Endodermal cell (in vitro differentiated cells): ENCODE measurements around the gene TM2D3. TPM values are rescaled to one million over a fixed set of nuclear protein-coding genes. Genes with fewer than 3 reads are reported as not detected.

Source experiments
- DNase-seq: peaks from one replicate; pipeline ENCODE4 v3.0.0-alpha.2; 2017
- H3K27ac ChIP-seq: 2 replicates; pipeline ENCODE4 v1.5.1; 2013; ENCODE audit warnings: mild to moderate bottlenecking, low read depth, low read length, moderate library complexity
- H3K27me3 ChIP-seq: 2 replicates; pipeline ENCODE4 v1.6.1; 2013; ENCODE audit warnings: mild to moderate bottlenecking, low read length, moderate library complexity; ENCODE audit not compliant: insufficient read depth, control insufficient read depth, poor library complexity, severe bottlenecking
- H3K36me3 ChIP-seq: 2 replicates; pipeline ENCODE4 v1.7.0; 2013; ENCODE audit warnings: mild to moderate bottlenecking, low read length, moderate library complexity; ENCODE audit not compliant: control insufficient read depth, insufficient read depth
- H3K4me1 ChIP-seq: one replicate; pipeline ENCODE4 v1.7.0; 2013; ENCODE audit warnings: low read length; ENCODE audit not compliant: control insufficient read depth, insufficient read depth
- H3K4me3 ChIP-seq: 2 replicates; pipeline ENCODE4 v1.5.1; 2013; ENCODE audit warnings: mild to moderate bottlenecking, low read length, moderate library complexity
- H3K9ac ChIP-seq: 2 replicates; pipeline ENCODE4 v1.6.1; 2013; ENCODE audit warnings: mild to moderate bottlenecking, low read length, moderate library complexity; ENCODE audit not compliant: poor library complexity, severe bottlenecking; ENCODE audit errors: extremely low read depth
- H3K9me3 ChIP-seq: 2 replicates; pipeline ENCODE4 v1.6.1; 2013; ENCODE audit warnings: mild to moderate bottlenecking, low read length, moderate library complexity; ENCODE audit not compliant: control insufficient read depth
- H3K27ac Mint-ChIP-seq: 2 replicates; pipeline ENCODE4 v1.8.0; 2020; ENCODE audit warnings: mixed read lengths
- H3K27me3 Mint-ChIP-seq: 2 replicates; pipeline ENCODE4 v1.8.0; 2021; ENCODE audit warnings: mild to moderate bottlenecking, mixed read lengths; ENCODE audit not compliant: insufficient read depth
- H3K36me3 Mint-ChIP-seq: 2 replicates; pipeline ENCODE4 v1.8.0; 2020; ENCODE audit warnings: low read depth, mixed read lengths
- H3K4me1 Mint-ChIP-seq: 2 replicates; pipeline ENCODE4 v1.8.0; 2020; ENCODE audit warnings: mixed read lengths
- H3K4me3 Mint-ChIP-seq: 2 replicates; pipeline ENCODE4 v1.8.0; 2020; ENCODE audit warnings: mild to moderate bottlenecking, moderate library complexity, mixed read lengths
- H3K9me3 Mint-ChIP-seq: 2 replicates; pipeline ENCODE4 v1.8.0; 2020; ENCODE audit warnings: mild to moderate bottlenecking, mixed read lengths
- CTCF ChIP-seq: fragments of 200-600 bp; sonication (generic); conservative IDR thresholded peaks from 2 replicates; pipeline ENCODE4 v1.5.0; 2021; ENCODE audit warnings: antibody characterized with exemption, mild to moderate bottlenecking
- WGBS, 2 experiments: methylation state at CpG; one replicate each; pipeline versions ENCODE4 v1.1.5 to v1.1.7; 2013; ENCODE audit warnings: missing lambda C conversion rate in 2 of 2, mixed read lengths in 1 of 2; ENCODE audit not compliant: insufficient coverage in 1 of 2, insufficient read length in 1 of 2; 5-methylcytosine and 5-hydroxymethylcytosine counted together
- total RNA-seq, 2 donors: library from RNA; stranded (reverse); fragmentation: NEBNext Ultra II Directional in 1 of 2; extraction: Animal tissue kit (Norgen Biotek cat#: 25700) in 1 of 2; gene quantifications; 2 replicates in 1 of 2; 3 replicates in 1 of 2; pipeline ENCODE4 v1.2.1, GENCODE V29; 2021

The TM2D3 gene
- total RNA-seq, 2 donors from 2014 or later, result 33.4 to 34.0 TPM

- no peaks in the 10 kb centered on the region for H3K4me1 Mint-ChIP-seq
- no peaks in the 10 kb centered on the region for H3K9me3 Mint-ChIP-seq
- Histone ChIP-seq H3K27ac (no peak overlapping the region), H3K36me3 (no peaks in the 10 kb centered on the region), H3K27me3 (no peaks in the 10 kb centered on the region), H3K9ac (no peak overlapping the region), H3K4me3 (no peak overlapping the region), H3K4me1 (no peaks in the 10 kb centered on the region), H3K9me3 (no peaks in the 10 kb centered on the region)
- H3K4me3 Mint-ChIP-seq, result no peak overlapping the region
- no peak for TF ChIP-seq CTCF
- peaks cover 12% of the 10 kb centered on the region for H3K27me3 Mint-ChIP-seq
- 94 to 97% methylated on average over 3 to 4 of the region's 4 CpGs for WGBS, 2 experiments
- no peaks in the 10 kb centered on the region for H3K36me3 Mint-ChIP-seq
- DNase-seq, result no peak
- H3K27ac Mint-ChIP-seq, result no peak overlapping the region
Observed at GRCh38 chr15:101604124-101604874, 47.9 kb downstream of the TM2D3 start.

GRCh38 chr15:101602801-101603200, 49.4 kb downstream of the TM2D3 start:
- no peak overlapping the region for H3K9ac ChIP-seq
- Mint-ChIP-seq H3K9me3 (no peaks in the 10 kb centered on the region), H3K4me3 (no peak overlapping the region), H3K27ac (no peak overlapping the region), H3K27me3 (peaks cover 12% of the 10 kb centered on the region), H3K4me1 (peaks cover 1% of the 10 kb centered on the region), H3K36me3 (no peaks in the 10 kb centered on the region)
- H3K27ac ChIP-seq, result no peak overlapping the region
- H3K4me1 ChIP-seq, result no peaks in the 10 kb centered on the region
- 85 to 100% methylated on average over 2 to 6 of the region's 6 CpGs for WGBS, 2 experiments
- TF ChIP-seq CTCF, result no peak
- H3K9me3 ChIP-seq, result no peaks in the 10 kb centered on the region
- no peaks in the 10 kb centered on the region for H3K27me3 ChIP-seq
- H3K4me3 ChIP-seq, result no peak overlapping the region
- DNase-seq, result no peak
- no peaks in the 10 kb centered on the region for H3K36me3 ChIP-seq

- Mint-ChIP-seq H3K27me3 (peaks cover 16% of the 10 kb centered on the region), H3K27ac (no peak overlapping the region), H3K36me3 (no peaks in the 10 kb centered on the region), H3K9me3 (peaks cover 8% of the 10 kb centered on the region), H3K4me1 (peaks cover 1% of the 10 kb centered on the region), H3K4me3 (no peak overlapping the region)
- H3K9me3 ChIP-seq, result no peaks in the 10 kb centered on the region
- no peaks in the 10 kb centered on the region for H3K27me3 ChIP-seq
- no peak overlapping the region for H3K4me3 ChIP-seq
- no peak overlapping the region for H3K27ac ChIP-seq
- no peaks in the 10 kb centered on the region for H3K36me3 ChIP-seq
- H3K4me1 ChIP-seq, result no peaks in the 10 kb centered on the region
- 51 to 64% methylated on average over 3 to 4 of the region's 4 CpGs for WGBS, 2 experiments
- no peak for TF ChIP-seq CTCF
- DNase-seq, result no peak
- H3K9ac ChIP-seq, result no peak overlapping the region
Observed at GRCh38 chr15:101600035-101600434, 52.1 kb downstream of the TM2D3 start.
